NB4 (cell line): Measurements from ENCODE around the gene RPTN.

Experiments used
- CTCF ChIP-seq: IDR thresholded peaks from one replicate; pipeline ENCODE4 v1.5.1; 2012; ENCODE audit warnings: low read depth, low read length
- MYC ChIP-seq: IDR thresholded peaks from 2 replicates; pipeline ENCODE4 v1.6.1; 2011; ENCODE audit warnings: low read depth, low read length
- POLR2A ChIP-seq: IDR thresholded peaks from 2 replicates; pipeline ENCODE4 v1.6.1; 2011; ENCODE audit warnings: mild to moderate bottlenecking; ENCODE audit not compliant: insufficient read length; ENCODE audit errors: extremely low read depth

GRCh38 chr1:152127673-152128072 lies 31.4 kb downstream of the RPTN start:
- TF ChIP-seq CTCF (no peak), POLR2A (no peak), MYC (no peak)
